H9 (cell line): ENCODE measurements around the gene RPRD1A. TPM values are rescaled to one million over a fixed set of nuclear protein-coding genes. Genes with fewer than 3 reads are reported as not detected.

Source experiments
- DNase-seq: peaks from one replicate; pipeline ENCODE4 v3.0.0-alpha.2; 2017
- H2AFZ ChIP-seq: one replicate; pipeline ENCODE4 v1.6.1; 2013; ENCODE audit warnings: mild to moderate bottlenecking, low read length, control low read depth, moderate library complexity
- H2AK5ac ChIP-seq: 2 replicates; pipeline ENCODE4 v1.6.1; 2013; ENCODE audit warnings: low read length, control low read depth, mixed read lengths; ENCODE audit not compliant: insufficient read length
- H2BK120ac ChIP-seq: one replicate; pipeline ENCODE4 v1.6.1; 2013; ENCODE audit warnings: low read depth, mild to moderate bottlenecking, low read length, control low read depth, inconsistent platforms; ENCODE audit not compliant: poor library complexity, severe bottlenecking
- H2BK12ac ChIP-seq: 2 replicates; pipeline ENCODE4 v1.6.1; 2013; ENCODE audit warnings: low read length, control low read depth, mixed read lengths, low read depth; ENCODE audit not compliant: insufficient read length
- H2BK15ac ChIP-seq: 2 replicates; pipeline ENCODE4 v1.6.1; 2013; ENCODE audit warnings: low read depth, low read length, control low read depth
- H2BK20ac ChIP-seq: one replicate; pipeline ENCODE4 v1.6.1; 2013; ENCODE audit warnings: low read depth, mild to moderate bottlenecking, low read length, control low read depth, inconsistent platforms; ENCODE audit not compliant: poor library complexity, severe bottlenecking
- H2BK5ac ChIP-seq: 2 replicates; pipeline ENCODE4 v1.6.1; 2013; ENCODE audit warnings: low read length, control low read depth, mixed read lengths; ENCODE audit not compliant: insufficient read length
- H3K14ac ChIP-seq: 2 replicates; pipeline ENCODE4 v1.6.1; 2013; ENCODE audit warnings: low read length, control low read depth; ENCODE audit not compliant: insufficient read depth
- H3K18ac ChIP-seq: 2 replicates; pipeline ENCODE4 v1.6.1; 2013; ENCODE audit warnings: low read depth, mild to moderate bottlenecking, mixed read lengths, low read length, control low read depth; ENCODE audit not compliant: insufficient read length
- H3K23ac ChIP-seq: 2 replicates; pipeline ENCODE4 v1.6.1; 2013; ENCODE audit warnings: low read length, control low read depth, mixed read lengths, low read depth; ENCODE audit not compliant: insufficient read length
- H3K23me2 ChIP-seq: 2 replicates; pipeline ENCODE4 v1.6.1; 2013; ENCODE audit warnings: low read depth, mild to moderate bottlenecking, mixed read lengths, low read length, control low read depth; ENCODE audit not compliant: insufficient read length, poor library complexity, severe bottlenecking
- H3K27ac ChIP-seq: 2 replicates; pipeline ENCODE4 v1.5.1; 2013; ENCODE audit warnings: low read length, control low read depth, mixed read lengths, low read depth; ENCODE audit not compliant: insufficient read length
- H3K27me3 ChIP-seq: 2 replicates; pipeline ENCODE4 v1.6.1; 2013; ENCODE audit warnings: low read length, control low read depth, inconsistent platforms; ENCODE audit not compliant: insufficient read depth
- H3K4ac ChIP-seq: 2 replicates; pipeline ENCODE4 v1.6.1; 2013; ENCODE audit warnings: low read depth, mild to moderate bottlenecking, control low read depth, inconsistent platforms, low read length, moderate library complexity
- H3K4me1 ChIP-seq: 2 replicates; pipeline ENCODE4 v1.6.1; 2013; ENCODE audit warnings: low read length, control low read depth, inconsistent platforms; ENCODE audit not compliant: insufficient read depth
- H3K4me2 ChIP-seq: 2 replicates; pipeline ENCODE4 v1.6.1; 2013; ENCODE audit warnings: low read length, control low read depth, mixed read lengths; ENCODE audit not compliant: insufficient read length, insufficient read depth
- H3K56ac ChIP-seq: 2 replicates; pipeline ENCODE4 v1.6.1; 2013; ENCODE audit warnings: low read depth, mild to moderate bottlenecking, mixed read lengths, low read length, control low read depth; ENCODE audit not compliant: insufficient read length
- H3K79me1 ChIP-seq: 2 replicates; pipeline ENCODE4 v1.6.1; 2013; ENCODE audit warnings: low read depth, mild to moderate bottlenecking, moderate library complexity, low read length, control low read depth, inconsistent platforms; ENCODE audit not compliant: insufficient read depth, poor library complexity, severe bottlenecking
- H3K79me2 ChIP-seq: 2 replicates; pipeline ENCODE4 v1.6.1; 2013; ENCODE audit warnings: low read length, control low read depth, inconsistent platforms; ENCODE audit not compliant: insufficient read depth
- H3K9ac ChIP-seq: 2 replicates; pipeline ENCODE4 v1.6.1; 2013; ENCODE audit warnings: low read length, control low read depth, mixed read lengths; ENCODE audit not compliant: insufficient read length; ENCODE audit errors: extremely low read depth
- H3K9me3 ChIP-seq: one replicate; pipeline ENCODE4 v1.6.1; 2013; ENCODE audit warnings: low read depth, low read length, inconsistent platforms; ENCODE audit not compliant: control insufficient read depth
- H3T11ph ChIP-seq: one replicate; pipeline ENCODE4 v1.6.1; 2013; ENCODE audit warnings: mild to moderate bottlenecking, low read length, control low read depth, inconsistent platforms
- H4K20me1 ChIP-seq: one replicate; pipeline ENCODE4 v1.6.1; 2013; ENCODE audit not compliant: control insufficient read depth, insufficient read length, insufficient read depth
- H4K5ac ChIP-seq: 2 replicates; pipeline ENCODE4 v1.6.1; 2013; ENCODE audit warnings: low read depth, mild to moderate bottlenecking, mixed read lengths, low read length, control low read depth; ENCODE audit not compliant: insufficient read length
- H4K8ac ChIP-seq: replicated peaks from 2 replicates; pipeline ENCODE4 v1.6.1; 2013; ENCODE audit warnings: low read length, control low read depth, mixed read lengths, low read depth; ENCODE audit not compliant: insufficient read length
- H4K91ac ChIP-seq: 2 replicates; pipeline ENCODE4 v1.6.1; 2013; ENCODE audit warnings: low read depth, mild to moderate bottlenecking, moderate library complexity, mixed read lengths, low read length, control low read depth; ENCODE audit not compliant: insufficient read length
- H3K27ac Mint-ChIP-seq, 3 experiments: 2 replicates in 2 of 3; 3 replicates in 1 of 3; pipeline ENCODE4 v1.8.0; 2020 to 2021; ENCODE audit warnings: mixed read lengths in 3 of 3, mild to moderate bottlenecking in 1 of 3, moderate library complexity in 1 of 3
- H3K27me3 Mint-ChIP-seq: 2 replicates; pipeline ENCODE4 v1.8.0; 2021; ENCODE audit warnings: low read depth, mild to moderate bottlenecking, moderate library complexity, mixed read lengths
- H3K36me3 Mint-ChIP-seq, 3 experiments: 2 replicates in 2 of 3; 3 replicates in 1 of 3; pipeline ENCODE4 v1.8.0; 2020 to 2021; ENCODE audit warnings: low read depth in 3 of 3, mixed read lengths in 3 of 3; ENCODE audit not compliant: insufficient read depth in 1 of 3
- H3K4me1 Mint-ChIP-seq, 2 experiments: 2 replicates each; pipeline ENCODE4 v1.8.0; 2020; ENCODE audit warnings: mixed read lengths in 2 of 2
- H3K4me3 Mint-ChIP-seq, 2 experiments: 2 replicates in 1 of 2; 3 replicates in 1 of 2; pipeline ENCODE4 v1.8.0; 2020 to 2021; ENCODE audit warnings: mild to moderate bottlenecking in 2 of 2, mixed read lengths in 2 of 2, moderate library complexity in 1 of 2
- H3K9me3 Mint-ChIP-seq, 2 experiments: 2 replicates in 1 of 2; 3 replicates in 1 of 2; pipeline ENCODE4 v1.8.0; 2020; ENCODE audit warnings: mild to moderate bottlenecking in 2 of 2, mixed read lengths in 2 of 2, moderate library complexity in 1 of 2
- total RNA-seq: library from RNA; stranded (reverse); gene quantifications from 2 replicates; pipeline ENCODE4 v1.2.1, GENCODE V29; 2021
- TF ChIP-seq, protein P1 (sequence below): fragments of 200-600 bp; sonication (generic); conservative IDR thresholded peaks from 3 replicates; pipeline ENCODE4 v1.8.0; 2021; ENCODE audit warnings: antibody characterized with exemption, mild to moderate bottlenecking

The RPRD1A gene
- total RNA-seq, 1 experiment from 2014 or later, result 107 TPM

- Mint-ChIP-seq H3K4me3 (no peak overlapping the region), H3K36me3 (peaks cover 4 to 27% (median 24%) of the 10 kb centered on the region in 3 experiments; a peak in 6 of 7 replicates), H3K9me3 (no peaks in the 10 kb centered on the region), H3K27ac (no peak overlapping the region), H3K4me1 (no peaks in the 10 kb centered on the region), H3K27me3 (no peaks in the 10 kb centered on the region)
- Histone ChIP-seq H3K79me1 (no peaks in the 10 kb centered on the region), H3K79me2 (no peaks in the 10 kb centered on the region), H3K56ac (no peak overlapping the region), H3K4me1 (no peaks in the 10 kb centered on the region), H2BK5ac (no peak overlapping the region), H3K9me3 (no peaks in the 10 kb centered on the region), H2BK15ac (no peak overlapping the region), H2BK120ac (no peak overlapping the region), H4K8ac (no peak overlapping the region), H3K14ac (no peak overlapping the region), H3K27me3 (no peaks in the 10 kb centered on the region; the same call in 1 of the 2 replicates), H4K91ac (no peak overlapping the region), H3K27ac (no peak overlapping the region), H3K4me2 (no peak overlapping the region), H2BK12ac (no peak overlapping the region), H3K23me2 (no peaks in the 10 kb centered on the region), H4K20me1 (no peaks in the 10 kb centered on the region), H3K23ac (no peak overlapping the region), H2AK5ac (no peak overlapping the region), H3K9ac (no peak overlapping the region), H3K18ac (no peak overlapping the region), H2AFZ (no peak overlapping the region), H4K5ac (no peak overlapping the region), H3K4ac (no peak overlapping the region), H3T11ph (no peak overlapping the region), H2BK20ac (no peak overlapping the region)
- DNase-seq, result no peak
- TF ChIP-seq, protein P1, sequence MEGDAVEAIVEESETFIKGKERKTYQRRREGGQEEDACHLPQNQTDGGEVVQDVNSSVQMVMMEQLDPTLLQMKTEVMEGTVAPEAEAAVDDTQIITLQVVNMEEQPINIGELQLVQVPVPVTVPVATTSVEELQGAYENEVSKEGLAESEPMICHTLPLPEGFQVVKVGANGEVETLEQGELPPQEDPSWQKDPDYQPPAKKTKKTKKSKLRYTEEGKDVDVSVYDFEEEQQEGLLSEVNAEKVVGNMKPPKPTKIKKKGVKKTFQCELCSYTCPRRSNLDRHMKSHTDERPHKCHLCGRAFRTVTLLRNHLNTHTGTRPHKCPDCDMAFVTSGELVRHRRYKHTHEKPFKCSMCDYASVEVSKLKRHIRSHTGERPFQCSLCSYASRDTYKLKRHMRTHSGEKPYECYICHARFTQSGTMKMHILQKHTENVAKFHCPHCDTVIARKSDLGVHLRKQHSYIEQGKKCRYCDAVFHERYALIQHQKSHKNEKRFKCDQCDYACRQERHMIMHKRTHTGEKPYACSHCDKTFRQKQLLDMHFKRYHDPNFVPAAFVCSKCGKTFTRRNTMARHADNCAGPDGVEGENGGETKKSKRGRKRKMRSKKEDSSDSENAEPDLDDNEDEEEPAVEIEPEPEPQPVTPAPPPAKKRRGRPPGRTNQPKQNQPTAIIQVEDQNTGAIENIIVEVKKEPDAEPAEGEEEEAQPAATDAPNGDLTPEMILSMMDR, result no peak
Measured at GRCh38 chr18:35991696-35992095, 75.7 kb downstream of the RPRD1A start.
